WI38 (cell line): Measurements from ENCODE around the gene CDCP1.

ENCODE experiments used
- H3K4me3 ChIP-seq: 2 replicates; pipeline ENCODE4 v1.5.1; 2011; ENCODE audit warnings: low read depth, mild to moderate bottlenecking, control low read depth, low read length
- CTCF ChIP-seq: IDR thresholded peaks from 2 replicates; pipeline ENCODE4 v1.5.1; 2012; ENCODE audit warnings: low read depth, mild to moderate bottlenecking, control low read depth, low read length

CDCP1 gene

GRCh38 chr3:45034612-45035252, 111.4 kb downstream of the CDCP1 start:
- TF ChIP-seq CTCF = no peak
- no peak overlapping the region for H3K4me3 ChIP-seq

DNA sequence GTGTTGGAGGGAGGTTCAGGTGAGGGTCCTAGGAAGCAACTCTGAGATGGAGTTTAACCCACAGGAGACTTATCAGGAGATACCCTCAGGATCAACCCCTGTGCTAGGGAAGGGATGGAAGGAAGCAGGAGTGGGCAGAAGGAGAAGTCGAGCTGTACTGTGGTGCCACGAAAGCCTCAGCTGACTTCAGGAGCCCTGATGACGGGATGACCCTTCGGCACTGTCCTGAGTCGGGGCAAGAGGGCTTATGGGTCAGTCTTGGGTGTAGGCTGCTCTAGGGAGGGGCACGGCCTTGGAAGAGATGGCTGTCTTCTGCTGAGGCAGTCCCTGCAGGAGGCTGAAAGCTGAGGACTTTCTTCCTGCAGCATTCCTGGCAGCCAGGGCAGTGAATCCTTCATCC, 112.4 kb downstream of the CDCP1 start:
- TF ChIP-seq CTCF = no peak
- no peak overlapping the region for H3K4me3 ChIP-seq
